GM21515 (cell line): ENCODE results near the gene ST6GALNAC6.
A peak's percentile ranks its signal among the peaks of the same experiment; 100 is the strongest.

ENCODE experiments used
- ATAC-seq: cut with Tn5 transposase; IDR thresholded peaks from one replicate; pipeline ENCODE4 v1.9.1; 2021; ENCODE audit not compliant: unreplicated experiment

ST6GALNAC6 gene

DNA sequence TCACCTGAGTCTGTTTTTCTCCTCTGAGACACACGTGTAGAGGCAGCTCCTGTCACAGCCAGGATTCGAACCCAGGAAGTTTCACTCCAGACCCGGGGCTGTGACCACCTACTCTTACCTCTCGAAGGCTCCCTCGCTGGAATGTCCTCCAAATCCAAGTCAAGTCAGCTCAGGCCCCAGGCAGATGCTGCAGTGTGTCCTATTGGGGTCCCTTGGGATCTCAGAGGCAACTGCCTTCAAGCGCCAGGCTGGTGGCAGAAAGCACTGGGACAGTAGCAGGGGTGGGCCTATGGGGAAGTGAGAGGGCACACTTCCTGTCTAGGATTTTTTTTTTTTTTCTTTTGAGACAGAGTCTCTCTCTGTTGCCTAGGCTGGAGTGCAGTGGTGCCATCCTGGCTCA lies 18.2 kb upstream of the ST6GALNAC6 start:
- ATAC-seq = no peak

DNA sequence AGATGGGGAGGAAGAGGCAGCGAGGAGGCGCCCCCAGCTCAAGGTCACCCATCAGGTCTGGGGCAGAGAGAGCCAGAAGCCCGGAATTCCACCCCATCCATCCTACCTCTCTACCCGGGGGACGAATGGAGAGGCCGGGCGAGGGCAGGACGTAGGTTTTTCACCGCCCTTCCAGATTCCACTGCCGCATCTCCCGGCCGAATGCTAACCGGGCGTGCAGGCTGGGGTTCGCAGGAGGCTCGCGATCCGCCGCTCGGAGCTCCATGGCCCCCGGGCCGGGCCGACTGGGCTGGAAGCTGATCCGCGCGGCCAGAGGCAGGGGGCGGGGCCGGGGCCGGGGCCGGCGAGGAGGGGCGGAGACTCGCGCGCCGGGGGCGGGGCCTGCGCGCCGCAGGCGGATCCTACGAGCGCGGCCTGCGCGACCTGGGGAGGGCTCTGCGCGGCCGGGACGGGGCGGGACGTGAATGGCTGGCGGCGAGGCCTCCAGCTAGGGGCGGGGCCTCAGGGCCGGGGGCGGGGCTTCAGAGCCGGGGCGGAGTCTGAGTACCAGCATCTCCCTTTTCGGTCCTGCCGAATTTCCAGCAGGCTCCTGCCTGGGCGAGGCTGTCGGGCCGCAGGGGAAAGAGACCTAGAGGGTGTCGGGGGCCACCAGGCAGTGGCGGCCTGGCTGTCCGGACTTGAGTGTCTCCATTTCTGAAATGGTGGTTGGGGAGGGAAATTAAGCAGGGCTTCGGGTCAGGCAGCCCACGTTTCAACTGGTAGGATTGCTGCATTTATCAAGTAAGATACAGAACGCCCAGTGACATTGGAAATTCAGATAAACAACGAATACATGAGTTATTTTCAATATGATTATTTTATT lies 17.5 kb upstream of the ST6GALNAC6 start, which contains the start of gene ST6GALNAC4:
Gene ST6GALNAC4 (minus strand): TSS at position 322 of the 862 bp plus-strand sequence. CDS start 622 bp downstream, outside the sequence.
- ATAC-seq = peak; percentile 71

DNA sequence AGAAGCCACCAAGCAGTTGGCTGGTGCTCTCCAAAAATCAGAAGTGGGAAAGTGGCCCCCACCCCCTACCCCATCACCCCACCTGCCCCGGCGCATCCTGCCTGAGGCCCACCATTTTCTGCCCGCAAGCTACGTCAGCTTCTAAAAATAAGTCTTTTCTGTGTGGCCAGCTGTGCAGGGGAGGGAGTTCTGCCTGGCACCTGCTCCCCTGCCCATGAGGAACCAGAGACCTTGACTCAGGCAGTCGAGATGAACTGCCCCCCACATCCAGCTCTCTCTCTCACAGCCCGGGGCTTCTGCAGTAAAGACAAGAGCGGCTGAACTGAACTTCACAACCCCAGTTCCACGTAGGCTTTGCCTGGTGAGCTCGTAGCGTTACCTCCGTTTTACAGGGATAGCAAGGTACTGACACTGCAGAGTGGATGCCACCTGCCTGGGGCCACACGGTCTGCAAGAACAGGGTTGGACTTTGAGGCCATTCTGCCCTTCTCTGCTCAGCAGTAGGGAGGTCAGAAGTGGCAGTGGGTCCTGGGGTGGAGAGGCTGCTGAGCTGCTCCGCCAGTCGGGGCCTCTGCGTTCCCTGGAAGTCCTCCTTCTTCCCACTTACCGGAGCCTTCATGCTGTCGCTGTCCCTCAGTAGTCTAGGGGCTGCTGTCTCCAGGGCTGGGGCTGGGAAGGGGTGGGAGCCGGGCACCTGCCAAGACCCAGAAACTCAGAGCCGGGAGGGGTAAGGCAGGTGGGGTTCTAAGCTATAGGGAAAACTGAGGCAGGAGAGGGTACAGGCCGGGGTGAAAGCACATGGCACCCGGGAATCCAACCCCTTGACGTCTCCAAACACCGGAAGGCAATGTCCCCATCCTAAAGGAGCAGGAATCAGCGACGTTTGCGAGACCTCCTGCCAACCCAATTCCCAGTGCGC lies 16.7 kb upstream of the ST6GALNAC6 start:
- no peak for ATAC-seq

DNA sequence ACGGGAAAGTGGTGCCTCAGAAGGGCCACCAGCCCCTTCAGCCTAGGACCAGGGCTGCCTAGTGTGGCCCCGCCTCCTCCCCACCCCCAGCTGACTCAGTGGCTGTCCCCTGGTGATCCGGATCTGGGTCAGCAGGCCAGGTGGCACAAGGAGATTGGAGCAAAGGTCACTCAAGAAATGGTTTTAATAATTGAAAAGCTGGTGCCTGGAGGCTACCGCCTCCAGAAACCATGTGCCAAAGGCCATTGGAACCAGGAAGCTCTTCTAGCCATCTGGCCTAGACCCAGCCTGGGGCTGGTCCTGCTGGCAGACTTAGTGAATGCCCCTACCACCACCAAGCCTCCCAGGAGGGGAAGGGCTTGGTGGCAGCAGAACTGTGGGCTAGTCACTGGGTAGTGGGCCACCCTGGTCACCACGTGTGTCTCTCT lies 15.9 kb upstream of the ST6GALNAC6 start:
- ATAC-seq = no peak

DNA sequence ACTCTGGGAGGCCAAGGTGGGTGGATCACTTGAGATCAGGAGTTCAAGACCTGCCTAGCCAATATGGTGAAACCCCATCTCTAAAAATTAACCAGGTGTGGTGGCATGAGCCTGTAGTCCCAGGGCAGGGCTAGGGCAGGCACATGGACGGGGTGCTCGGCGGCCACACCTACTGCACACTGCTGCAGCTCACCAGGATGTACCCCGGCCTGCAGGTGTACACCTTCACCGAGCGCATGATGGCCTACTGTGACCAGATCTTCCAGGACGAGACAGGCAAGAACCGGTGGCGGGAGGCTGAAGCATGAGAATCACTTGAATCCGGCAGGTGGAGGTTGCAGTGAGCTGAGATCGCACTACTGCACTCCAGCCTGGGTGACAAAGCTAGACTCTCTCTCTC lies 14.3 kb upstream of the ST6GALNAC6 start:
- no peak for ATAC-seq

DNA sequence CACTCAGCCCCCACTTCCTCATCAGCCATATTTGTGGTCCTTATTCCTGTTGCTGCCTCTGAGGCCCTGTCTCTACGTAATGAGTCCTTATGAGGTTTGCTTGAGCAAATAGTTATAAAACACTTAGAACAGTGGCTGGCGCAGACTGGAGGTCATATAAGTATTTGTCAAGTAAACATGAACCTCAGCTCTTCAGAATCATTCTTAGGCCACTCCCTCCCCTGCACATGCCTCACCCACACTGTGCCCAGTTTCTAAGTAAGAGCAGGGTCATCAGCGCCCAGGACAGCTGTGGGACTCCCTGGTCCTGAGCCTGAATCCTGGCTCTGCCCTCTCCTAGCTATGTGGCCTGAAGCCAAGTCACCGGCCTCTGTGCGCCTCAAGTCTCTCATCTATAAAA lies 13.5 kb upstream of the ST6GALNAC6 start:
- ATAC-seq = no peak

DNA sequence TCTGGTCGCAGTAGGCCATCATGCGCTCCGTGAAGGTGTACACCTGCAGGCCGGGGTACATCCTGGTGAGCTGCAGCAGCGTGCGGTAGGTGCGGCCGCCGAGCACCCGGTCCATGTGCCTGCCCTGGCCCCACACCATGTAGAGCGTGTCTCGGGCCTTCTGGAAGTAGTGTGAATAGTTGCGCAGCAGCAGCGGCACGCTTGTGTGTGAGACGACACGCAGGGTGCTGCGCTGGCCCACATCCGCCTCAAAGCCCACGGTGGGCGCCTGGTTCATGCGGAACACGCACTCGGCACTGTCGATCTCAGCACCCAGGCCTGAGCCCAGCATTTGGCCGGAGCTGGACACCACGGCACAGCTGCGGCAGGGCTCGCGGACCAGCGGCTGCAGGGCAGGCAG lies 12.9 kb upstream of the ST6GALNAC6 start:
- ATAC-seq = no peak

DNA sequence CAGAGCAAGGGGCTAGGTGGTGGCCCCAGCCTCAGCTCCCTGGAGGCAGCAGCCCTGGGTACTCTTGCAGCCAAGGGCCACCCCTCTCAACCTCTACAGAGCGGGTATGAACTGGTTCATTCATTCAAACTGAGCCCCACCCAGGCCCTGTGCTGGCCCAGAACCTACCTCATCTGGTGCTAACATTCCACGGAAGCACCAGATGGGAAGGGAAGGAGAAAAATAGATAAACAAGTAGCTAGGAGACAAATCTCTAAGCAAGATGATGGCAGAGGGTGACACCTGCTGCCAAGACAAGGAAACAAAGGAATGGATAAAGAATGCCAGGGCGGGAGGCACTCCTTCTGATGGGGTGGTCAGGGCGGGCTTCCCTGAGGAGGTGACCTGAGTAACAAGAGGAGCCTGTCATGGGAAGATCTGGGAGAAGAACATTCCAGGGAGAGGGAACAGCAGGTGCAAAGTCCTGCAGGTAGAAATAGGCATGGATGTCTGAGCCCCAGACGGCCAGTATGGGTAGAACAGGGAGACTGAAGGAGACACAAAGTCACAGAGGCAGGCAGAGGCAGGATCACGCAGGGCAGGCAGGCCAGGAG lies 11.3 kb upstream of the ST6GALNAC6 start:
- ATAC-seq = peak; percentile 2

DNA sequence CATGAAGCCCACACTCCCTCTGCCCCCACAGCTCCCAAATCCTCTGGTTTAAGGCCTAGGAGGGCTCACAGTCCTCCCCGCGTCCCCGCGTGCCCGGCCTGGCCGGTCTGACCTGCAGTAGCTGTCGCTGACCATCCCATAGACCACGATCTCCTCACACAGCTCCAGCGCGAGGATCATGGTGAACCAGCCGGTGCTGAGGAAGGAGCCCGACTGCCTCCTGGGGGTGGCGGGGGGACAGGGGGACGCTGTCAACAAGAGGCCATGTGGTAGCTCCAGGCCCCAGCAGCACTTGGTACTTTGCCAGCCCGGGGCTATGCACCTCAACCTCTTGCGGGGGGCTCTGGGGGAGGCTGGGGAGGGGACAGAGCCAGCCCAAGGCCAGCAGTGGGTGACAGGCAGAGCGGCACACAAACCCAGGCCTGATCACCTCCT lies 10.5 kb upstream of the ST6GALNAC6 start:
- no peak for ATAC-seq

DNA sequence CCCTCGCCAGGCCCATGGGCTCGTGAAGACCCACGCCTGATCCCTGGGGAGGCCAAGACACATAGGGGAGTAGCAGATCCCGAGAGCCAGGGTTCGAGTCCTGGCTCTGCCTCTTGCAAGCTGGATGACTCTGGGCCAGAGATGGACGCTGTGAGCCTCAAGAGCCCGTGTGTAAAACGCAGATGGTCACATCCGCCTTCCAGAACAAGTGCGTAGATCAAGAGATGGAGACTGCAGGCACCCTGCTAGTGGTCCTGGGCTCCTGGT lies 9.2 kb upstream of the ST6GALNAC6 start:
- ATAC-seq = no peak

DNA sequence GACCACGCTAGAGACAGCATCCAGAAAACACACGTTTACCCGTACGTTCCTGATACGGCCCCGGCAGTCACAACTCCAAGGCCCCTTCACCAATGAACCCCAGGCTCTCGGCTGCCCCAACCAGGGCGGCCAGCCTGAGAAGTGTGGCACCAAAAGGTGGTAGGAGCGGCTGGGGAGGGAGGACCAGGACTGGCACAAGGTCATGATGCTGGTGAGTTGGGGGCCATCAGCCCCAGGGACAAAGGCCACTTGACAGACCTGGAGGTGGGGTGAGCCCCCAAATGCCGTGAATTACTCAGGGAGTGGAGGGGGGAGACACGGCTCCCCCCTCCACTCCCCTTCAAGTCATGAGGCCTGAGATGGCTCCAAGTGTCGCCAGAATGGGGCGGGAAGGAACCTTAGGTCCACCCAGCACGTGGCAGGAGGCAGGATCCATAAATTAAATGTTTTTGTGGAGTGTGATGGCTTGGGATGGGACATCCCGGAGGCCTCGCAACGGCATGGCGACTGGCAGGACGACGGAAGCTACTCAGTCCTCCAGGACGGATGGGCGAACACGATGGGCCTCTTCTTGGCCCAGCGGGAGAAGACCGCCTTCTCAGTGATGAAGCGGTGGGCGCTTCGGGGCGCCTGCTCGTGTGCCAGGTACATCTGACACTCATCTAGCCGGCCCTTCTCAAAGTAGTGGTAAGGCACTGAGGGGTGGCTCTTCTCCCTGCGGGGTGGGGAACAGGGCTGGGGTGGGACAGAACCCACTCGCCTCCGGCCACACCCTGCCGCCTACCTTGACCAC lies 8.7 kb upstream of the ST6GALNAC6 start:
- no peak for ATAC-seq

DNA sequence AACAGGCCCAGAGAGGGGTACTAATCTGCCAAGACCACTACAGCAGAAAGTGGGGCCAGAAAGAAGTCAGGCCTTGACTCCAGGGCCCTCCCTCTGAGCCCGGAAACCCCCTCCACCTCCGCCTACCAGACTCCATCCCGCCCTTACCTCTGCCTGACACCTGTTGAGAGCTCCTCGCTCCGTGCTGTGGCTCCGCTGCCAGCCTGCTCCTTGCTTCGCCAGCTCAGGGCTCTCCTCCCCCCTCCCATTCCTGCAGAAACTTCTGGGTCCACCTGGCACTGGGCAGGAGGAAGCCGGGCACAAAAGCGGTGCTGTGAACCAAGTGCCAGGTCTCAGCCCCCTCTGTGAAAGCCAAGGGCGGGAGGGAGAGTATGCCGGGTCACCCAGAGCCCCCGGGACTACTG lies 6.4 kb upstream of the ST6GALNAC6 start:
- no peak for ATAC-seq

DNA sequence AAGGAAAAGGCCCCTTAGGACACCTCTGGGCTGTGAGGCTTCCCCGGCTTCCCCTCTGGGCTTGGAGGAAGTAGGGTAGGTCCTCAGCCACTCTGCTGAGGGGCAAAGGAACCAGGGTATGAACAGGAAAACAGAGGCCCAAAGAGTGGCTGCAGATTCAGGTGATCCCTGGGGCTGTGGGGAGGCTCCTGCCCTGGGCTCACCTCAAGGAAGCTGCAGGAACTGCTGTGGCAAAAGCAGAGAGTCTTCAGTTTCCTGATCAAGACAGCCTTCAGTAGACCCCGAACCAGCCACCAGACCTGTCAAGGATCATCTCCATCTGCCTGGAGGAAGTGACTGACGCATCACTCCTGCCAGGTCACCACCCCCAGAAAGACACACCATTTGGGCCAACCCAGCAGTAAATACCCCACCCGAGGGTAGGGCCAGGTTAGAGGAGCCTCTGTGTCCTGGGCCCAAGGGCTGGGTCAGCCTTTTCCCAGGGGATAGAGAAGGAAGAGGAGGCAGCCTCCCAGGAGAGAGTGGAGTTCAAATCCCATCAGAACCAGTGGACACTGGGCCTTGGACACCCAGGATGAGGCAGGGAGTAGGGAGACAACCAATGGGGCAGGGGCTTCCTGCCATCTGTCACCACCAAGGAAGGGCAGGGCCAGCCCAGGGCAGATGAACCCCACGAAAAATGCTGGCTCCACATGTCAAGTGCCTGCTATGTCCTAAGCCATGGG lies 5.8 kb upstream of the ST6GALNAC6 start:
- no peak for ATAC-seq

DNA sequence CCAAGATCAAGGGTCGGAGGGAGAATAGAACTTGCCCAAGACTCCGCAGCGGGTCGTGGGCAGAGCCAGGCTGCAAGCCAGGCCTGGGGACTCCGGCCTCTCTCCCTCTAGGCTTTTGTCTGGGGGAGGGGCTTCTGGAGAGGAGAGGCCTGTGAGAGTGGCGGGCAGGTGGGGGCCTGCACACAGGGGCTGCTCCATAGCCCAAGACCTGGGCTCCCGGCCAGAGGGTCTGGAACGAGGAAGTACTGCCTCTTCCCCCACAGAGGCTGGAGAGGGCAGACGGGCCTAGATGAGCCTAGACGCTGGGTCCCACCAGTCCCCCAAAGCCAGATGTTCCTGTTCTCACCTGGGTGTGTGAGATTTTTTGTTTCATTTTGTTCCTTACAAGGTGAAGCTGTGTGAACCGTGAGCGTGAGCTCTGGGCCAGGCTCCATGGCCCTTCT lies 5.2 kb upstream of the ST6GALNAC6 start:
- no peak for ATAC-seq

DNA sequence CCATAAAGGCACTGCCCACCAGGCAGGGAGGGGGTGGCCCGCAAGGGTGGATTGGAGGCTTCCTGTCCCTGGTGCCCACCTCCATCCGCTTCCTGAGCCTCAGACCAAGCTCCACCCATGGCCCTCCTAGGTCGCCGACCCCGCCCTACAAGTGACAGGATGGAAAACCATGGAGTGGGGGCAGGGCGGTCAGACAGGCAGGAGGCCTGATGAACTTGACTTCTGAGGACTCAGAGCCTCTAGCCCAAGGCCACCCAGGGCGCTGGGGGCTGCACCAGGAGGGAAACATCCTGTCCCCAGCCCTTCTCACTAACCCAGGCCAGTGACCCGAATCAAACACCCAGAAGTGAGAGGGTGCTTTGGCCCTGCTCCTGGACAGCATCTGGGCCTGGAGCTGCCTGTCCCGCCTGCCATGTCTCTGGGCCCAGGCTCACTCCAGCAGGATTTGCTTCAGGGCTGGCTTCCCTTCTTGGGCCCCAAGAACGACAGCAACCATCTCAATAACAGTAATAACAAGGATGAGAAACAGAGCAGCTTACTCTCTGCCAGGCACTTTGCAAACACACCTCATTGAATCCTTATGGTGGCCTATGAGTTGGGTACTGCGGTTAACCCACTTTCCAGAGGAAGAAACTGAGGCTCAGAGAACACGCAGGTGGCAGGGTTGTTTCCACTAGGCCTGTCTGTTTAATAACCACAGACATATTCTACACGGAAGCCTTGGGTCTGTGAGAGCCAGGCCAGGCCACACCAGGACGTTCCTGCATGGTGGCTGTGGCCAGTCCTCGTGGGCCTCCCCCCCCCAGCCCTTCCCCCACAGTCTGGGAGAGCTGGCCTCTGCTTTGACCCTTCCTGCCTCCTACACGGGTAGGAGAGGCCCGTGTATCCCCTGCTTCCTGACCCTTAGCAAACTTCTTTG lies 4.4 kb upstream of the ST6GALNAC6 start:
- no peak for ATAC-seq

DNA sequence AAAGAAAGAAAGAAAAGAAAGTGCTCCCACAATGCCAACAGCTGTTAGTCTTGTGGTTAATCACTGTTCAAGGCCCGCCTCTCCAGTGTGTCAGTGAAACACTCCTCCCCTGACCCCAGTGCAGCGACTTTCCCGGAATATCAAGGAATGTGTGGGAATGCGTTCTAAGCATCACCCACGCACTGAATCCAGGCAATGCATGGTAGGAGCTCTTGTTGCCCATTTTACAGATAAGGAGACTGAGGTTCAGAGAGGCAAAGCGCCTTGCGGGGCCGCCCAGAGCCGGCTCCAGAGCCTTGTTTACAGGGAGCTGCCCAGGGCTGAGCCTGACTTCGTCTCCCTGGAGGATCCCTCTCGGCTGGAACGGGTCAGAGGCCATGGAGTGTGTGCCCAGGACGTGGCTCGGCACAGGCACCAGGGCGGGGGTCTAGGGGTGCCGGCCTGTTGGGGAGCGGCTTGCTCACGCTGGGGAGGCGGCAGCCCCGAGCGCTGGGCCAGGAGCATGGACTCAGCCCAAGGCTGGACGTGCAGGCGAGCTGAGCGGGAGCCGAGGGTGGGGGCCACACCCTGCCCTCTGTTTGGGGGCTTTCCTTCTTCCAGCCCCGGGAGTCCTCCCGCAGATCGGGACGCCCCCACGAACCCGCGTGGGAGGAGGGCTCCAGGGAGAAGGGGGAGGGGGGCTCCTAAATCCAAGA lies 823 bp downstream of the ST6GALNAC6 start:
- ATAC-seq = no peak

DNA sequence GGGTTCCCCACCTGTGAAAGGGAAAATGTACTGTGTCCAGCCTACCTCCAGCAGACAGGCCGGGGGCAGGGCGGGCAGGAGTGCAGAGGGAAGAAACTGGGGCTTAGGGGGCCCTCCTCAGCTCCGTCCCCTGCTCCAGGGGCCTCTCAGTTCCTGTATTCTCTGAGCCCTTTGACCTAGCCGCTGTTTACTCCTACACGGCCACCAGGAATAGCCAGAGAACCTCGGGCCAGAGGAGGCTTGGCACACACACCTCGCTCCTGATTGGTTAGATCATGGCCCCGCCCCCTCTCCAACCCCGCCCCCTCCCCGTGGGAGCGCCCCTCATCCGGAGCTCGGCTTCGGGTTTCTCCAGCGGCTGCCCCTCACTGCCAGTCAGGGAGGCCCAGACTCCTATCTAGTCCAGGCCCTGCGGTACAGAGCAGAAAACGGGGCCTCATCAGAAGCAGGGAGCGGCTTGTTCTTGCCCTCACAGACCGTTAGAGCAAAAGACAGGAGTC lies 2.2 kb downstream of the ST6GALNAC6 start:
- ATAC-seq = no peak
